Retinal pigment epithelial cell (primary cell): Measurements from ENCODE around the gene COG5.

Experiments used
- DNase-seq: peaks from one replicate; pipeline ENCODE4 v3.0.0-alpha.2; 2010; ENCODE audit warnings: low read depth
- H3K4me3 ChIP-seq: 2 replicates; pipeline ENCODE4 v1.5.1; 2011; ENCODE audit warnings: mild to moderate bottlenecking, low read length, control low read depth, moderate library complexity
- CTCF ChIP-seq: conservative IDR thresholded peaks from 2 replicates; pipeline ENCODE4 v1.5.1; 2011; ENCODE audit warnings: low read depth, low read length, control low read depth, inconsistent platforms

The COG5 gene

GRCh38 chr7:107313355-107313754 lies 250.4 kb downstream of the COG5 start:
- no peak for DNase-seq
- no peak for TF ChIP-seq CTCF
- H3K4me3 ChIP-seq: no peak overlapping the region

- no peak for TF ChIP-seq CTCF
- no peak overlapping the region for H3K4me3 ChIP-seq
- DNase-seq: no peak
These were observed 251.3 kb downstream of the COG5 start for GRCh38 chr7:107312418-107312817.

- no peak for TF ChIP-seq CTCF
- DNase-seq: no peak
- H3K4me3 ChIP-seq: no peak overlapping the region
These were observed 254.4 kb downstream of the COG5 start for GRCh38 chr7:107309296-107309695.

- no peak for TF ChIP-seq CTCF
- DNase-seq: no peak
These were observed 259.1 kb downstream of the COG5 start for GRCh38 chr7:107304636-107305035.

GRCh38 chr7:107304063-107304462 lies 259.7 kb downstream of the COG5 start:
- no peak for TF ChIP-seq CTCF
- no peak overlapping the region for H3K4me3 ChIP-seq
- no peak for DNase-seq

More at GRCh38 chr7:107304636-107305035, 259.1 kb downstream of the COG5 start:
- no peak overlapping the region for H3K4me3 ChIP-seq

GRCh38 chr7:107302250-107302847 lies 261.4 kb downstream of the COG5 start:
- no peak for TF ChIP-seq CTCF
- DNase-seq: no peak
- H3K4me3 ChIP-seq: no peak overlapping the region

- no peak for DNase-seq
- no peak for TF ChIP-seq CTCF
These were observed 269.5 kb downstream of the COG5 start for GRCh38 chr7:107294182-107294581.

More at GRCh38 chr7:107294182-107294581, 269.5 kb downstream of the COG5 start:
- no peak overlapping the region for H3K4me3 ChIP-seq
